Measurements from ENCODE around the gene MYH9.

GRCh38 chr22:36369922-36370791 lies 17.6 kb downstream of the MYH9 start:
- TF ChIP-seq CTCF (conservative IDR thresholded peaks at IDR 0.05; ENCODE audit: low read length) (no peak), EZH2phosphoT487 (IDR thresholded peaks at IDR 0.05; ENCODE audit: borderline replicate concordance, low read depth, low read length) (no peak)
